ENCODE results near the gene PCDHGA3.
A peak's percentile ranks its signal among the peaks of the same experiment; 100 is the strongest.
"Not testable (repeated sequence)": the region's sequence is repeated elsewhere in the genome, so short reads cannot be mapped to it uniquely, and the experiment has no call there.

PCDHGA3 gene

DNA sequence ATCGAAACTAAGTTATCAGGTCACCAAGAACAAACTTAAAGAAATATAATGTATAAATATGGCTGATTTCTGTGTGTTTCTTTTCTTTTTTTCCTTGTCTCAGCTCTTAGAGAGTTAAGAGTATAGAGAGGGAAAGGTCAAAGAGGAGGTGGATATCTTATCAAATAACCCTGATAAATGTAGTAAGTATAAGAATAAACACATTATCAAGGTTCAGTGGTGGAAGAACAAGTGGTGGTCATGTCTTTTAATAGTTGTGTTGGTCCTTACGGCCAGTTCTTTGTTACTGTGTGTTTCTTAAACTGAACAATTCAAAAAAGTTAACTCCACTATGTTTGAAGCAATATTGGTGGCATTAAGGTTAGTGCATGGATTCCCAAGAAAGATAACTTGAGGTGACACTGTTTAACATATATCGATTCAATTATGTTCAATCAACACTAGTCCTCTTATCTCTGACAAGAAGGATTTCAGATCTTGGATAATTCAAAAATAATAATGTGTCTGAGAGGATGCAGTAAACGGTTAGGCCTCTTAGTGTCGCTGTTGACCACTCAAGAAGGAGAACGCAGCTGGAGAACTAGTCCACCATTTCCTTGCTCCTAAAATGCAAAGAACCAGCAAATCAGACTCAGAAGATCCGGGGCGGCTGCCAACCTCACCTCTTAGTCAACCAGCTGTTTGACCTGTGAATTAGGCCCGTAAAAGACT lies at the start of gene PCDHGA3:
Gene PCDHGA3 (plus strand): TSS at position 588 of the 711 bp plus-strand sequence. CDS start 205 bp downstream, outside the sequence.
- no peak for FAIRE-seq
- no peak for DNase-seq (ENCODE audit: low spot score)

DNA sequence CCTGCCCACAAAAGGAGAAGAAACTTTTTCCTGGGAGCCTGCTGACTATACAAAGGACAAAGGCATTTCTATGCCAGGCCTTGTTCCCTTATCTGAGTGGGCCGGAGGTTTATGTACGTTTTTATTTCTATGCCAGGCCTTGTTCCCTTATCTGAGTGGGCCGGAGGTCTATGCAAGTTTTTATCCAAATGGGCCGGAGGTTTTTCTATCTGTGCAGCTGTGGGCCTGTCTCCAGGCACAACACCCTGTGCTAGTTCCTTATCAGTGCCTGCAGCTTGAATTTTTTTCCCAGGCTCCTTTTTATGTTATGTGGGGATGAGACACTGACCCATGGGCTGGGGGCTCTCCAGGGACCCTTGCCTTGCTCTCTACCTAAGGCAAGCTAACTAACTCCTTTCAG lies 45.3 kb upstream of the PCDHGA3 start:
- FAIRE-seq (no peak), DNase-seq (ENCODE audit: low spot score) (no peak)

DNA sequence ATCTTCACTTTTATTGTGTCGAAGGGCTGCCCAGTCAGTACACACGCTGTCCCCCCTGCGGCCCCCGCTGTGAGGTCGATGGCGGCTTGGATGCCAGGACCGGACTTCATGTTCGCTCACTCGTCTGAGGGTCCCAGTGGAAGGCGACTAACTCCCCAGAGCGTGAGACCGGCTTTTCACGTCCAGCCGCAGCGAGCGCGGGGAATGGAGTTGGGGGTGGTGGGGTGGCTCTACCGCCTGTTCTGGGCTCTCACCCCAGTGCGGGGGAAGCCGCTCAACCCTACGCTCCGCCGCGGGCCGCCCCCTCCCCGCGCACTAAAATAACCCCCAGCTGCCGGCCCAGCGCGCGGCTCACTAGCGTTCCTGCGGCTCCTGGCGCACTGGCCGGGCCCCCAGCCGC lies 39.9 kb upstream of the PCDHGA3 start, which contains the start of gene SLC25A2:
Gene SLC25A2 (minus strand): TSS at position 294 of the 400 bp plus-strand sequence. CDS start 184 bp downstream, at position 110.
- FAIRE-seq (no peak), DNase-seq (ENCODE audit: low spot score) (no peak)

DNA sequence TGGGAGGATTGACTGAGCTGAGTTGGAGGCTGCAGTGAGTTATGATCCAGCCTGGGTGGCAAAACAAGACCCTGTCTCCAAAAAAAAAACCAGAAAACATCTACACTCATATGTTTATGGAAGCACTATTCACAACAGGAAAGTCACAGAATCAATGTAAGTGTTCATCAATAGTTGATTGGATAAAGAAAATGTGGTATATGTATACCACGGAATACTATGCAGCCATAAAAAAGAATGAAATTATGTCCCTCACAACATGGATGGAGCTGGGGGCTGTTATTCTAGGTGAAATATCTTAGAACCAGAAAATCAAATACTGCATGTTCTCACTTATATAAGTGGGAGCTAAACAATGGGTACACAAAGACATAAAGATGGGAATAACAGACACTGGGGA lies 37.0 kb upstream of the PCDHGA3 start:
- DNase-seq (ENCODE audit: low spot score) (no peak), FAIRE-seq (no peak)

DNA sequence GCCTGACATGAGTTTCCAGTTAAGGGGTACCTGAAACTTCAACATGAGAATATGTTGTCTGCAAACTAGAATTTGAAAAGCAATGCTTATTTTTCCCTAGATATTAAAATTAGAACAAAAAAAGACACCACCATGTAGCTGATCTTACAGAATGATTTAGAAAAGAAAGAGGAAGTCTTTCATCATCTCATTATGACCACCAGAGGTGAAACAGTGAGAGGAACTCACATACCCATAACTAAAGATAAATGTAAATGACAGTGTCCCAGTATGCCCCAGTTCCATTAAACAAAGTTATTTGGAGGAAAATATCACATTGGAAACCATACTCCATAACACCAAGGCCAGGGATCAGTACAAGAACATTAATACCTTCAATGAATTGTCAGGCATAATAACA lies 29.9 kb upstream of the PCDHGA3 start:
- FAIRE-seq (no peak), DNase-seq (ENCODE audit: low spot score) (no peak)

DNA sequence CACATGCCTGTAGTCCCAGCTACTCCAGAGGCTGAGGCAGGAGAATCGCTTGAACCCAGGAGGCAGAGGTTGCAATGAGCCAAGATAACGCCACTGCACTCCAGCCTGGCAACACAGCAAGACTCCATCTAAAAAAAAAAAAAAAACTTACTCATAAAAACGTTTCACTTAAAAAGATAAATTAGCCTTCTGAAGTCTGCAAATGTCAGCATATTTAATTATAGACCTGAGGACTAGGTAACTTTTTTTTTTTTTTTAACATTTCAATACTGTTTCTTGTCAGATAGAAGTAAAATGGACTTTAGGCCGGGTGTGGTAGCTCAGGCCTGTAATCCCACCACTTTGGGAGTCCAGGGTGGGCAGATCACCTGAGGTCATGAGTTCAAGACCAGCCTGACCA lies 26.7 kb upstream of the PCDHGA3 start:
- not testable (repeated sequence) for FAIRE-seq; DNase-seq (ENCODE audit: low spot score)

DNA sequence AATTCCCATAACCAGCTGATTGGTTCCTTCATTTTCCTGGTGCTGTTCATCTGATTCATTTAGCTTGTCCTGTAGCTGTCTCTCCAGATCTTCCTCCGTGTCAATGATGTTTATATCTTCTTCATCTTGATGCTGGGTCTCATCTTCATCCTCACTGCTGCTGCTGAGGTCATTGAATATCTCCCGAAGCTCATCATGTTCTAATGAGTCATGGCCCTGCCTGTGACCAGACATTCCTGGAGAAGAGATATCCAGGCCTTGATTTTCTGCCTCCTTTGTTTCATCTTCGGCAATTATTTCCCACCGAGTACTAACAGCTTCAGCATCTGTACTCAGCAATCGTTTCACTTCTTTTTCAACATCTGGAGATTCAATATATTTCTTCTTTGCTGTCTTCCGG lies 24.4 kb upstream of the PCDHGA3 start:
- FAIRE-seq: no peak
- no peak for DNase-seq (ENCODE audit: low spot score)

DNA sequence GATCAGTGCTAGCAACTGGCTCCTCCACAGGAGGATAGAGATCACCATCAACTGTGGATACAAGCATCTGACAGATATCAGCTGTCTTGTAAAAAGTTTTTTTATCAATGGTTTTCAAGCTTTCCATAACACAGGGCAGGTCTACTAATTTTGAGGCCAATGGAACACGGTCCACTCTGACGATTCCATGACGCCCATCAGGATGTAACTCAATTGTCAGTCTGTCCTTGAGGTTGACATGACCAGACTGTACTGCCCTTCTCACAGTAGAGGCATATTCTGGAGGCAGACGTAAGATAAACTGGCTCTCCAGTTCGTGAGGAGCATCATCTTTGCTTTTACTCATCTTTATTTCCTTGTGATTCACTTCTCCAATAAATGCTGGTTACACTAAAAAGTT lies 23.9 kb upstream of the PCDHGA3 start:
- no peak for DNase-seq (ENCODE audit: low spot score)
- FAIRE-seq: no peak

DNA sequence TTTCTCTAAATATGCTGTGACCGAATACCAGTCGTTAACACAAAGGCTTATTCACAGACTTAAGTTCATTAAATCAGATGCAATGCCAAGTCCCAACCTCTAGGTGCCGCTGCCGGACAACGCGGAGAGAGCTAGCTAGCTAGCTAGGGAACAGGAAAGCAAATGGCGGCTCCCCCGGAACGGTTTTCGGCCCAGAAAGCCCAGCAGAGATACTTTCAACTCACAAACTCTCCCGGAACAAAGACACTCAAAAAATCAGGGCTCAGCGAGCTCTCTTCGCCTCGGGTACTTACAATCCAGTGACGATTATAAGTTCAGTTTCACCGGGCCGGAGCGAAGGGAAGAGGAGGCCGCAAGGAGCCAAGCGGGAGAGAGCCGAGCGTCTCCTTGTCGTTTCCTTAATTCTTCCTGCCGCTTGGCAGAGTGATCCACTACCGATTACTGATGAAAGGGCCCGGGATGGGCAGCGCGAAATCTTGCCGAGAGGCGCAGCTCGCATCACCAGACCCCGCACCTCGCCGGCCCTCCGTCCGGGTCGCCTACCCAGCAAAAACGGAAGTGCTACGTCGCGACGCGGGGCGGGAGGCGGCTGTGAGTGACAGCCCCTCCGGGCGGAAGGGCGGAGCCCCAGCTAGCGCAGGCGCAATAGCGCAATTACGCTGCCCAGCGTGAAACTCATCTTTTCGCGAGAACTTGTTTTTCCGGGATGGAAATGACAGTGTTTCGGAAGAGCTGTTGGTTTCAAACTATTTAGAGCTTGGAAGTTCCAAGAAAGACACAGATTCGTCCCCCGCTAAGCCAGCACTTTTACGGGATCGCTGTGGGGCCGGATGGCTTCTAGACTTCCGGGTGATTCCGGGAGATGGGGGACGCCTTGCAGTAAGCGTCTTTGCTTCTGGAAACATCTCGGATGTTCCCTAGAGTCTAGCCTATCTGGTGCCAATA lies 23.1 kb upstream of the PCDHGA3 start, which contains the start of gene TAF7:
Gene TAF7 (minus strand): TSS at position 560 of the 945 bp plus-strand sequence. CDS start 740 bp downstream, outside the sequence.
- DNase-seq (ENCODE audit: low spot score) (peak; percentile 91), FAIRE-seq (no peak)

DNA sequence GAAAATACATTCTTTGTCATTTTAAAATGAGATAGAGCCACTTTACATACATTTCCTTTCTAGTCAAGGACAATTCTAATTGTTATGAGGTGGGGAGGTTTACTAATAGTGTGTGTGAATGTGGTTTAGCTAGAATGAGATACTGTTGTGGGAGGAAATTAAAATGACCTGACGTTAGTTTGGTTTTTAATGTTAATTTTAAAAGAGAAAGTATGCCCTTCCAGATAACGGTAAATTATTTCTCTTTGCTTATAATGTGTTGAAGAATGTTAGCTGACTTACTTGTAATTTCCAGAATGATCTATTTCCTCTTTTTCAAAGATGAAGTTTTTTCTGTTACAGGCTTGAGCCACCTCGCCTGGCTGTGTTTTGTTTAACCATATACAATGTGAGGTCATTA lies 21.4 kb upstream of the PCDHGA3 start:
- FAIRE-seq: no peak

DNA sequence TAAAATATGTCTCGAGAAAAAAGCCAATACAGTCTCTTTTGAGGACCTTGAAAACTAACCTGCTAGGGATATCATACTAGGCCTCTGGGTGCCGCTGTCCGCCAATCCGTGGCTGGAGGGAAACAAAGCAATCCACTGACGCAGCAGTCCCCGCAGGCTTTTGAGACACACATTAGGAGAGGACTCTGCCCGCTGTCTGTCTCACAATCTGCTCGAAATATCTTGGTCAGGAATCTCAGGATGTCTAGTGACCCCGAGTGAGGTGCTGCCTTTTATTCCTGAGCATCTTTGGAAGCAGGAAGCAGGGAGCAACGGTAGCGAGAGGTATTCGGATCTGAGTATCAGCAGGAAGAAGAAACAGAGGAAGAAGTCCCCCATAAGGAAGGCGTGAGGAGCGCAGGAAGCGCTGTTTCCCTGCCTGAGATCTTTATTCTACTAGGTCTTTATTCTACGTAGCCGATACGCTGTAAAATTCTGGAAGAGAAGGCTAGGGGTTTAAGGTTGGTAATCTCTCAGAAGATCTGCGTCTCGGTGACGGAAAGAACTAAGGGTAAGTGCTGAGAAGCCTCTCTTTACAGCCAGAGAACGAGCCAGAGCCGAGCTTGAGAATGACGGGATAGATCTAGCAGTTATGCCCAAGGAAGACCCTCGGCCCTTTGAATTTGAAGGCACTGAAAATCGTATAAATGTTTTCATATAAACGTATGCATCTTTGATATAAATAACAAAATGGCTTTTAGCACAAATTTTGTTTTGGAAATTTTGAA lies 17.4 kb upstream of the PCDHGA3 start:
- FAIRE-seq (no peak), DNase-seq (ENCODE audit: low spot score) (peak; percentile 61)

More for the DNA sequence above, 21.4 kb upstream of the PCDHGA3 start:
- no peak for DNase-seq (ENCODE audit: low spot score)

DNA sequence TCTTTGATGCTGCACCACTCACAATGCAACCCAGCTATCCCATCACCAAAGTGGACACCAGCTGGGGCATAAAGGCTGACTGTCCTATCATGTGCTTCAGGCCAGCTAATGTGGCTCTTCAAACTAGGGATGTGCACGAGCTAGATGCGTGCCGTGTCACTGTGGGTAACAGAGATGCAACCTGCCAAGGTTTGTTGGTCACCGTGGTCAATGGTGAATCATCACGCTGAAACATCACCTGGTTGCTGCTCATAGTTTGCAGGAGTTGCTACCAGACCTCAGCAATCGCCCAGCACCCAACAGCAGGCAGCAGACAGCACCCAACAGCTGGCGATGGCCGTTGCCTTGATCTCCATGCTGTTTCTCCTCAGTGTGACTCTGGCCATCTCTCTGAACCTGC lies 15.4 kb upstream of the PCDHGA3 start:
- DNase-seq (ENCODE audit: low spot score) (no peak), FAIRE-seq (no peak)

DNA sequence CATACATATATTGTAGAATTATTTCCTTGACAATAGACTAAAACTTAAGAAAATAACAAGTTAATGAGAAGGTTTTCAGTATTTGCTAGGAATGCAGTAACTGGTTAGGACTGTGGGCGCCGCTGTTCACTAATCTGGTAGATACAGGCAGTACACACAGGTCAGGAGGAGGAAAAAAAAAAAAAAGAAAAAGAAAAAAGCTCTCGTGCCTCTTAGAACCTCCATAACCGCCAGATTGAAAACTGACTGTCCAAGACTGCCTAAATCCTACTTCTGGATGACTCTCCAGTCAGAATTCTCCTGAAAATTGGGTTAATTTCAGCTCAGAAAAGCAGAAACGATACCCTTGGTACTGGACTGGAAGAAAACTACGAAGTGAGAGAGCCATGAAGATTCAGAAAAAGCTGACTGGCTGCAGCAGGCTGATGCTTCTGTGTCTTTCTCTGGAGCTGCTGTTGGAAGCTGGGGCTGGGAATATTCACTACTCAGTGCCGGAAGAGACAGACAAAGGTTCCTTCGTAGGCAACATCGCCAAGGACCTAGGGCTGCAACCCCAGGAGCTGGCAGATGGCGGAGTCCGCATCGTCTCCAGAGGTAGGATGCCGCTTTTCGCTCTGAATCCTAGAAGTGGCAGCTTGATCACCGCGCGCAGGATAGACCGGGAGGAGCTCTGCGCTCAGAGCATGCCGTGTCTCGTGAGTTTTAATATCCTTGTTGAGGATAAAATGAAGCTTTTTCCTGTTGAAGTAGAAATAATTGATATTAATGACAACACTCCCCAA lies 13.1 kb upstream of the PCDHGA3 start, which contains the start of gene PCDHGA1:
Gene PCDHGA1 (plus strand): TSS at position 216 of the 782 bp plus-strand sequence.
- no peak for DNase-seq (ENCODE audit: low spot score)
- FAIRE-seq: no peak

DNA sequence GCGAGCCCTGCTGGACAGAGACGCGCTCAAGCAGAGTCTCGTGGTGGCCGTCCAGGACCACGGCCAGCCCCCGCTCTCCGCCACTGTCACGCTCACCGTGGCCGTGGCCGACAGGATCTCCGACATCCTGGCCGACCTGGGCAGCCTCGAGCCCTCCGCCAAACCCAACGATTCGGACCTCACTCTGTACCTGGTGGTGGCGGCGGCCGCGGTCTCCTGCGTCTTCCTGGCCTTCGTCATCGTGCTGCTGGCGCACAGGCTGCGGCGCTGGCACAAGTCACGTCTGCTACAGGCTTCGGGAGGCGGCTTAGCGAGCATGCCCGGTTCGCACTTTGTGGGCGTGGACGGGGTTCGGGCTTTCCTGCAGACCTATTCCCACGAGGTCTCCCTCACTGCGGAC lies 11.1 kb upstream of the PCDHGA3 start:
- DNase-seq (ENCODE audit: low spot score); FAIRE-seq: not testable (repeated sequence)

DNA sequence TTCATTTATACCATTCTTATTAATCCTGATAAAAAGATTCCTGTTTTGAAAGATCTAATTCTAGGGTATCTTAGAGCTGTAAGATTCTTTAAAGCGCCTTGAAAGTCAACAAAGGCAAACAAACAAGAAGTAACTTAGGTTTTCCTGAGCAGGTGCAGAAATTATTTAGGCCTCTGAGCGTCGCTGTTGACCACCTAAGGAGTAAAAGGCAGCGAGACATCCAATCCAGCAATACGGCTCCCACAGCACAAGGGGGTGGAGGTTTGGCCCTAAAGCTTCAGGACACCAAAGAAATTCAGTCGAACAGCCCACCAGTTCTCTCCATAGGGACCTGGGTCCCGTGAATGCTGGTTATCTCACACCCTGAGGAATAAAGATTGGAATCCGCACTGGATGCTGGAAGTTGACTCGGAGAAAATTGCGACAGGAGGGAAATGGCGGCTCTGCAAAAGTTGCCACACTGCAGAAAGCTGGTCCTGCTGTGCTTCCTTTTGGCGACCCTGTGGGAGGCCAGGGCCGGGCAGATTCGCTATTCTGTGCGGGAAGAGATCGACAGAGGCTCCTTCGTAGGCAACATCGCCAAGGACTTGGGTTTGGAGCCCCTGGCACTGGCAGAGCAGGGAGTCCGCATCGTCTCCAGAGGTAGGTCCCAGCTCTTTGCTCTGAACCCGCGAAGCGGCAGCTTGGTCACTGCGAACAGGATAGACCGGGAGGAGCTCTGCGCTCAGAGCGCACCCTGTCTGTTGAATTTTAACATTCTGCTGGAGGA lies 4.9 kb upstream of the PCDHGA3 start, which contains the start of gene PCDHGA2:
Gene PCDHGA2 (plus strand): TSS at position 223 of the 769 bp plus-strand sequence.
- DNase-seq (ENCODE audit: low spot score): peak; percentile 12
- no peak for FAIRE-seq

DNA sequence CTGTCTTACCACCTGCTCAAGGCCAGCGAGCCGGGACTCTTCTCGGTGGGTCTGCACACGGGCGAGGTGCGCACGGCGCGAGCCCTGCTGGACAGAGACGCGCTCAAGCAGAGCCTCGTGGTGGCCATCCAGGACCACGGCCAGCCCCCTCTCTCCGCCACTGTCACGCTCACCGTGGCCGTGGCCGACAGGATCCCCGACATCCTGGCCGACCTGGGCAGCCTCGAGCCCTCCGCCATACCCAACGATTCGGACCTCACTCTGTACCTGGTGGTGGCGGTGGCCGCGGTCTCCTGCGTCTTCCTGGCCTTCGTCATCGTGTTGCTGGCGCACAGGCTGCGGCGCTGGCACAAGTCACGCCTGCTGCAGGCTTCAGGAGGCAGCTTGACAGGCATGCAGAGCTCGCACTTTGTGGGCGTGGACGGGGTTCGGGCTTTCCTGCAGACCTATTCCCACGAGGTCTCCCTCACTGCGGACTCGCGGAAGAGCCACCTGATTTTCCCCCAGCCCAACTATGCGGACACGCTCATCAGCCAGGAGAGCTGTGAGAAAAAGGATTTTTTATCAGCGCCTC lies 2.8 kb upstream of the PCDHGA3 start:
- not testable (repeated sequence) for DNase-seq (ENCODE audit: low spot score); FAIRE-seq

DNA sequence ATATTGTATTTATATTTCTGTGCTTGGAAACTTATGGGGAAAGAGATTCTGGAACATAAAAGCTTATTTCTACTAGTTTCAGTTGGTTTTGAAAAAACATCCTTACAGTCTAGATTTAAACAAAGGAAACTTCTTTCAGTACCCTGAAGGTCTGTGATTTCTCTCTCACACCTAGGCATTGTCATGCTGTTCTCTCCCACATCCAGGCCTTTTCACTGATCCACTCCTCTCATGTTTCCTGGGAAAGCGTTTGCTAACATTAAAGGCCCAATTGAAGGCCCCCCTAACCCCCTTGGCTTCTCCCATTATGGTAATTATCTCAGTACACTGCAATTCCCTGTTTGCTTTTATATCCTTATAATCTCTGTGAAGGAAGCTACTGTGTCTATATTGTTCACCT lies 856 bp upstream of the PCDHGA3 start:
- DNase-seq (ENCODE audit: low spot score) (no peak), FAIRE-seq (no peak)

DNA sequence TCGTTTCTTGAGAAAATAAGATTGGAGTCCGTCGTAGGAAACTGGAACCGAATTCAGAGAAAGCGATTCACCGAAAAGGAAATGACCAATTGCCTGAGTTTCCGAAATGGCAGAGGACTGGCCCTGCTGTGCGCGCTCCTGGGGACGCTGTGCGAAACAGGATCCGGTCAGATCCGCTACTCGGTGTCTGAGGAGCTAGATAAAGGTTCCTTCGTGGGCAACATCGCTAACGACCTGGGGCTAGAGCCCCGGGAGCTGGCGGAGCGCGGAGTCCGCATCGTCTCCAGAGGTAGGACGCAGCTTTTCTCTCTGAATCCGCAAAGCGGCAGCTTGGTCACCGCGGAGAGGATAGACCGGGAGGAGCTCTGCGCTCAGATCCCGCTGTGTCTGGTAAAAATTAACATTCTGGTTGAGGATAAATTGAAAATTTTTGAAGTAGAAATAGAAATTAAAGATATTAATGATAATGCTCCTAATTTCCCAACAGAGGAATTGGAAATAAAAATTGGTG lies 379 bp downstream of the PCDHGA3 start:
- DNase-seq (ENCODE audit: low spot score): no peak
- FAIRE-seq: no peak

DNA sequence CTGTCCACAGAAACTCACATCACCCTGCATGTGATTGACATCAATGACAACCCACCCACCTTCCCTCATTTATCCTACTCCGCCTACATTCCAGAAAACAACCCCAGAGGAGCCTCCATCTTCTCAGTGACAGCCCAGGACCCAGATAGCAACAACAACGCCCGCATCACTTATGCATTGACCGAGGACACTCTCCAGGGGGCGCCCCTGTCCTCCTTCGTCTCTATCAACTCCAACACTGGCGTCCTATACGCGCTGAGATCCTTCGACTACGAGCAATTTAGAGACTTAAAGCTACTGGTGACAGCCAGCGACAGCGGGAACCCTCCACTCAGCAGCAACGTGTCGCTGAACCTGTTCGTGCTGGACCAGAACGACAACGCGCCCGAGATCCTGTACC lies 1.7 kb downstream of the PCDHGA3 start:
- FAIRE-seq: no peak
- DNase-seq (ENCODE audit: low spot score): no peak
